GM06990 (cell line): Measurements from ENCODE around the gene VTN.

Source experiments
- DNase-seq: peaks from one replicate; pipeline ENCODE4 v3.0.0-alpha.2; 2011; ENCODE audit not compliant: insufficient read length; ENCODE audit errors: extremely low read depth
- H3K27me3 ChIP-seq: replicated peaks from 2 replicates; pipeline ENCODE4 v1.6.0; 2011; ENCODE audit warnings: low read length; ENCODE audit not compliant: control insufficient read depth, insufficient read depth
- H3K36me3 ChIP-seq: 2 replicates; pipeline ENCODE4 v1.5.1; 2011; ENCODE audit warnings: low read length; ENCODE audit not compliant: control insufficient read depth, insufficient read depth
- H3K4me3 ChIP-seq: replicated peaks from 2 replicates; pipeline ENCODE4 v1.5.1; 2011; ENCODE audit warnings: low read depth, mild to moderate bottlenecking, control low read depth, low read length
- CTCF ChIP-seq: IDR thresholded peaks from 2 replicates; pipeline ENCODE4 v1.5.1; 2011; ENCODE audit warnings: low read length, control low read depth, mild to moderate bottlenecking, inconsistent platforms; ENCODE audit not compliant: insufficient read depth, poor library complexity, severe bottlenecking

The VTN gene

GRCh38 chr17:28390141-28390540 is 20.0 kb upstream of the VTN start:
- DNase-seq = no peak
- Histone ChIP-seq H3K36me3 (peaks cover 8% of the 10 kb centered on the region), H3K27me3 (no peaks in the 10 kb centered on the region), H3K4me3 (no peak overlapping the region)
- no peak for TF ChIP-seq CTCF

GRCh38 chr17:28388106-28388505 is 18.0 kb upstream of the VTN start:
- Histone ChIP-seq H3K27me3 (no peaks in the 10 kb centered on the region), H3K36me3 (peaks cover 7% of the 10 kb centered on the region)

GRCh38 chr17:28386391-28386790 is 16.3 kb upstream of the VTN start:
- DNase-seq = no peak
- no peak for TF ChIP-seq CTCF
- Histone ChIP-seq H3K27me3 (no peaks in the 10 kb centered on the region), H3K4me3 (no peak overlapping the region), H3K36me3 (peaks cover 5% of the 10 kb centered on the region)

More at GRCh38 chr17:28388106-28388505, 18.0 kb upstream of the VTN start:
- DNase-seq = no peak
- TF ChIP-seq CTCF = no peak
- no peak overlapping the region for H3K4me3 ChIP-seq

GRCh38 chr17:28385406-28385805 is 15.3 kb upstream of the VTN start:
- no peak for DNase-seq
- H3K27me3 ChIP-seq = no peaks in the 10 kb centered on the region
- H3K4me3 ChIP-seq = peak overlapping the region; percentile 66; the same call in 1 of the 2 replicates
- TF ChIP-seq CTCF = no peak
- H3K36me3 ChIP-seq = peaks cover 3% of the 10 kb centered on the region

- Histone ChIP-seq H3K36me3 (peaks cover 3% of the 10 kb centered on the region), H3K4me3 (peak overlapping the region; percentile 66), H3K27me3 (no peaks in the 10 kb centered on the region)
- TF ChIP-seq CTCF = no peak
- DNase-seq = no peak
Measured at GRCh38 chr17:28385037-28385400, 14.9 kb upstream of the VTN start.
